Neural cell (in vitro differentiated cells): ENCODE measurements around the gene OBSCN.

Source experiments
- CTCF ChIP-seq: fragments of 450-650 bp; IDR thresholded peaks from 2 replicates; pipeline ENCODE4 v1.5.1; 2014; ENCODE audit warnings: antibody characterized with exemption, mild to moderate bottlenecking, moderate library complexity; ENCODE audit not compliant: poor library complexity, severe bottlenecking
- EP300 ChIP-seq: fragments of 450-650 bp; conservative IDR thresholded peaks from 2 replicates; pipeline ENCODE4 v1.6.1; 2014; ENCODE audit warnings: antibody characterized with exemption, mild to moderate bottlenecking, moderate library complexity; ENCODE audit not compliant: poor library complexity, severe bottlenecking
- POLR2AphosphoS5 ChIP-seq: IDR thresholded peaks from 2 replicates; pipeline ENCODE4 v1.6.1; 2012
- RAD21 ChIP-seq: fragments of 450-650 bp; conservative IDR thresholded peaks from 2 replicates; pipeline ENCODE4 v1.6.1; 2014; ENCODE audit warnings: antibody characterized with exemption, mild to moderate bottlenecking, moderate library complexity
- TF ChIP-seq, protein P1 (sequence below): IDR thresholded peaks from 2 replicates; pipeline ENCODE4 v1.6.1; 2012; ENCODE audit warnings: borderline replicate concordance

DNA sequence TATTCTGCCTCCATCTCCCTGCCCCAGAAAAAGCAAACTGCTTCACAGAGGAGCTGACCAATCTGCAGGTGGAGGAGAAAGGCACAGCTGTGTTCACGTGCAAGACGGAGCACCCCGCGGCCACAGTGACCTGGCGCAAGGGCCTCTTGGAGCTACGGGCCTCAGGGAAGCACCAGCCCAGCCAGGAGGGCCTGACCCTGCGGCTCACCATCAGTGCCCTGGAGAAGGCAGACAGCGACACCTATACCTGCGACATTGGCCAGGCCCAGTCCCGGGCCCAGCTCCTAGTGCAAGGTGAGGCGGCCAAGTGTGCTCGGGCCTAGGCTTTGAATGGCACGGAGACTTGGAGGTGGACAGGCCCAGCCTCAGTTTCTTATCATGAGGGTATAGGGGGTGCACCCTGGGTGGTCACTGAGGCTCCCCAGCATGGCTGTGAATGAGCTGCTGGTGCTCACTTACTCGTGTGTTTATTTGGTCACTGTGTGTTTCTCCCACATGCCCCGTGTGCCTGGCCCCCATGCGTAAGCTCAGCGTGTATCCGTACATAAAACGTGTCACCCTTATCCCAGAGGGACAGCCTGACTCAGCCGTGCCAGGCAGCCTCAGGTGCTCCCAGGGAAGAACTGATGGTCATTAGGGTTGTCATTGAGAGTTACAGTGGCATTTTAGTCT, 75.8 kb downstream of the OBSCN start:
- no peak for TF ChIP-seq CTCF
- no peak for TF ChIP-seq EP300
- TF ChIP-seq, protein P1, sequence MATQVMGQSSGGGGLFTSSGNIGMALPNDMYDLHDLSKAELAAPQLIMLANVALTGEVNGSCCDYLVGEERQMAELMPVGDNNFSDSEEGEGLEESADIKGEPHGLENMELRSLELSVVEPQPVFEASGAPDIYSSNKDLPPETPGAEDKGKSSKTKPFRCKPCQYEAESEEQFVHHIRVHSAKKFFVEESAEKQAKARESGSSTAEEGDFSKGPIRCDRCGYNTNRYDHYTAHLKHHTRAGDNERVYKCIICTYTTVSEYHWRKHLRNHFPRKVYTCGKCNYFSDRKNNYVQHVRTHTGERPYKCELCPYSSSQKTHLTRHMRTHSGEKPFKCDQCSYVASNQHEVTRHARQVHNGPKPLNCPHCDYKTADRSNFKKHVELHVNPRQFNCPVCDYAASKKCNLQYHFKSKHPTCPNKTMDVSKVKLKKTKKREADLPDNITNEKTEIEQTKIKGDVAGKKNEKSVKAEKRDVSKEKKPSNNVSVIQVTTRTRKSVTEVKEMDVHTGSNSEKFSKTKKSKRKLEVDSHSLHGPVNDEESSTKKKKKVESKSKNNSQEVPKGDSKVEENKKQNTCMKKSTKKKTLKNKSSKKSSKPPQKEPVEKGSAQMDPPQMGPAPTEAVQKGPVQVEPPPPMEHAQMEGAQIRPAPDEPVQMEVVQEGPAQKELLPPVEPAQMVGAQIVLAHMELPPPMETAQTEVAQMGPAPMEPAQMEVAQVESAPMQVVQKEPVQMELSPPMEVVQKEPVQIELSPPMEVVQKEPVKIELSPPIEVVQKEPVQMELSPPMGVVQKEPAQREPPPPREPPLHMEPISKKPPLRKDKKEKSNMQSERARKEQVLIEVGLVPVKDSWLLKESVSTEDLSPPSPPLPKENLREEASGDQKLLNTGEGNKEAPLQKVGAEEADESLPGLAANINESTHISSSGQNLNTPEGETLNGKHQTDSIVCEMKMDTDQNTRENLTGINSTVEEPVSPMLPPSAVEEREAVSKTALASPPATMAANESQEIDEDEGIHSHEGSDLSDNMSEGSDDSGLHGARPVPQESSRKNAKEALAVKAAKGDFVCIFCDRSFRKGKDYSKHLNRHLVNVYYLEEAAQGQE: no peak
- TF ChIP-seq POLR2AphosphoS5: no peak
- TF ChIP-seq RAD21: no peak
